ENCODE data around the gene DNAH2. TPM values are rescaled to one million over a fixed set of nuclear protein-coding genes. Genes with fewer than 3 reads are reported as not detected.

Gene DNAH2
- total and polyA plus RNA-seq, 2 of the 13 experiments (the other 11 are each of a cell fraction or from before 2014, with no cell fraction given): not detected

- TF ChIP-seq, protein P1, sequence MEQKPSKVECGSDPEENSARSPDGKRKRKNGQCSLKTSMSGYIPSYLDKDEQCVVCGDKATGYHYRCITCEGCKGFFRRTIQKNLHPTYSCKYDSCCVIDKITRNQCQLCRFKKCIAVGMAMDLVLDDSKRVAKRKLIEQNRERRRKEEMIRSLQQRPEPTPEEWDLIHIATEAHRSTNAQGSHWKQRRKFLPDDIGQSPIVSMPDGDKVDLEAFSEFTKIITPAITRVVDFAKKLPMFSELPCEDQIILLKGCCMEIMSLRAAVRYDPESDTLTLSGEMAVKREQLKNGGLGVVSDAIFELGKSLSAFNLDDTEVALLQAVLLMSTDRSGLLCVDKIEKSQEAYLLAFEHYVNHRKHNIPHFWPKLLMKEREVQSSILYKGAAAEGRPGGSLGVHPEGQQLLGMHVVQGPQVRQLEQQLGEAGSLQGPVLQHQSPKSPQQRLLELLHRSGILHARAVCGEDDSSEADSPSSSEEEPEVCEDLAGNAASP (CRISPR knock-in tag; IDR thresholded peaks at IDR 0.05; ENCODE audit: borderline replicate concordance): peak; percentile 99
- TF ChIP-seq REPIN1 (CRISPR knock-in tag; IDR thresholded peaks at IDR 0.05; ENCODE audit: borderline replicate concordance, low read depth) (peak; percentile 16; the same call in 1 of the 2 replicates), RNF2 (conservative IDR thresholded peaks at IDR 0.05; ENCODE audit: low read depth) (no peak), ZBTB10 (CRISPR knock-in tag; IDR thresholded peaks at IDR 0.05; ENCODE audit: borderline replicate concordance) (0 out of 2 replicates have a peak, but pooled peaks have one; percentile 30), ZNF660 (CRISPR knock-in tag; IDR thresholded peaks at IDR 0.05; ENCODE audit: borderline replicate concordance, low read depth) (no peak), STAT5B (CRISPR knock-in tag; IDR thresholded peaks at IDR 0.05) (no peak), ZNF530 (CRISPR knock-in tag; IDR thresholded peaks at IDR 0.05; ENCODE audit: low read depth) (no peak)
- TF ChIP-seq, protein P2, sequence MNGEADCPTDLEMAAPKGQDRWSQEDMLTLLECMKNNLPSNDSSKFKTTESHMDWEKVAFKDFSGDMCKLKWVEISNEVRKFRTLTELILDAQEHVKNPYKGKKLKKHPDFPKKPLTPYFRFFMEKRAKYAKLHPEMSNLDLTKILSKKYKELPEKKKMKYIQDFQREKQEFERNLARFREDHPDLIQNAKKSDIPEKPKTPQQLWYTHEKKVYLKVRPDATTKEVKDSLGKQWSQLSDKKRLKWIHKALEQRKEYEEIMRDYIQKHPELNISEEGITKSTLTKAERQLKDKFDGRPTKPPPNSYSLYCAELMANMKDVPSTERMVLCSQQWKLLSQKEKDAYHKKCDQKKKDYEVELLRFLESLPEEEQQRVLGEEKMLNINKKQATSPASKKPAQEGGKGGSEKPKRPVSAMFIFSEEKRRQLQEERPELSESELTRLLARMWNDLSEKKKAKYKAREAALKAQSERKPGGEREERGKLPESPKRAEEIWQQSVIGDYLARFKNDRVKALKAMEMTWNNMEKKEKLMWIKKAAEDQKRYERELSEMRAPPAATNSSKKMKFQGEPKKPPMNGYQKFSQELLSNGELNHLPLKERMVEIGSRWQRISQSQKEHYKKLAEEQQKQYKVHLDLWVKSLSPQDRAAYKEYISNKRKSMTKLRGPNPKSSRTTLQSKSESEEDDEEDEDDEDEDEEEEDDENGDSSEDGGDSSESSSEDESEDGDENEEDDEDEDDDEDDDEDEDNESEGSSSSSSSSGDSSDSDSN (CRISPR knock-in tag; IDR thresholded peaks at IDR 0.05): peak; percentile 48
Observed at GRCh38 chr17:7835814-7836595, 118.5 kb downstream of the DNAH2 start (continued).
